NCI-H2196 (cell line): Measurements from ENCODE around the gene TANGO2.

ENCODE experiments used
- DNase-seq: peaks from one replicate; lab custom pipeline; 2025; ENCODE audit not compliant: unreplicated experiment; lab: John Stamatoyannopoulos, UW

TANGO2 gene

GRCh38 chr22:20113551-20114310 lies 92.8 kb downstream of the TANGO2 start:
- no peak for DNase-seq

DNA sequence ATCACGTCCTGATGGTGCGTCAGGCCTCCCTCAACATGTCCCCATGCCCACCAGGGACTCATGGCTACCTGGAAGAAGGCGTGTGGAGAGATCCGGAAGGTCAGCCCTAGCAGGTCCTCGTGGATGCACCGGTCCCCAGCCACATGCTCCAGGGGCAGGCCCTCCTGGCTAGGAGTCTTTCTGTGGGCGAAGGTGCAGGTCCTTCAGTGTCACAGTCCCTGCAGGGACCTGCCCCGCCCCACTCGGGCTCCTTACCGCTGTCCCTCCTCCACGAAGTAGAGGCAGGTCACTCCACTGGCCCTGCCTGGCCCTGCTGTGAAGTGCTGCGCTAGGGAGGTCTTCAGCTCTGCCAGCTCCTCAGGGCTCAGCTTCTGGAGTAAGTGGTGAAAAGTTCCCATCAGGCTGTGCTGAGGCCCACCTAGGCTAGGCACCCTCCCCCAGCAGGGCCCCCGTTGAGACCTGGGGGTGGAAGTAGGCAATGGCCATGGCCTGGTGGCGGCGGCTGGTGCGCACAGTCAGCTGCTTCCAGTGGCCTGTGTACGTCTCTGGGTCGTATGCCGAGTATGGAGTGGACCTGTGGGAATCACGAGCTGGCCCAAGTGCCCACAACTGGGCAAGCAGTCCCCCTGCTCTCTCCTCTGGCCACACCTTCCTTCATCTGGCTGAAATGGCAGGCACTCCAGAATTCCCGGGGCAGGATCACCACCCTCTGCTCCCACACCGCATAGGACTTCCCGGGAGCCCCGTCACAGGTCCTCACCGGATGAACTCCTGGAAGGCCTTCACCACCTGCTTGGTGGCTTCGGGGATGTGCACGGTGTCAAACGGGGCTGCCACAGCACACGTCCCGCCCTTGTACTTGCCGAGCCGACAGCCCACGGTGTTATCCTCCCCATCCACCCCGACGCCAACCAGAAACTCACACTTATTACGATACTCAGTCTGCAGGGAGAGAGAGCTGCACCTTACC lies 93.9 kb downstream of the TANGO2 start:
- DNase-seq = no peak

DNA sequence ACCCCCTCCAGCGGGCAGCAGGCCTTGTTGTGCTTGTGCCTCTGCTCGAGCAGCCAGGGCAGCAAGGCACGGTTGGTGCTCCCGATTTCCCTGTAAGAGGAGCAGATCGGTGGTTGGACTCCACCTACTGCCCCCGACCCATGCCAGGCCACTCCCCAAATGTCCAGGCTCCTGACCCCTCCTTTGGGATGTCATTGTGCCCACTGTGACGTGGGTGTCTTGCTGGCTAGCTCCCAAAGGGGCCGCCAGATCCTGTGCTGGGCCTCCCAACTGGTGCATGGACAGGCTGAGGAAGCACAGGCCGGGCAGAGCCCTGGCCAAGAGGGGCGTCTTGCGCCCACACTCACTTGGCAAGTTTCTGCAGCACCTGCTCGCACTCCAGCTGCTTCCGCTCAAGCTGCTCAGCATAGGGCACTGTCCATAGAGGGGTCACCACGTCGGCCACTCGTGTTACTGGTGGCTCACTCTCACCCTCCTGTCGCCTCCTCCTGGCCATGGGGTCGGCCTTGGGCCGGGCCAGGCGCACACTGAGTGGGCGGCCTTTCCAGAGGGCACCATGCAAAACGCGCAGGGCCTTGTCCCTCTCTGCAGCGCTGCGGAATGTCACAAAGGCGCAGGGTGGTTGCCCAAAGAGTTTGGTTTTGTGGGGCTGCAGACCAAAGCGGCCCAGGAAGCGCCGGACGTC lies 94.9 kb downstream of the TANGO2 start, which contains the start of gene RANBP1:
TSS of gene RANBP1 (plus strand) at position 414 of the 685 bp plus-strand sequence. CDS start at position 495, 81 bp downstream.
- no peak for DNase-seq

GRCh38 chr22:20116376-20116950 lies 95.6 kb downstream of the TANGO2 start:
- no peak for DNase-seq
